K562 (cell line): Measurements from ENCODE around the gene METRNL.

Source experiments
- HDAC6 ChIP-seq: IDR thresholded peaks from 2 replicates; pipeline ENCODE4 v1.6.1; 2012; ENCODE audit warnings: low read depth, mild to moderate bottlenecking, control low read depth, inconsistent platforms, low read length, moderate library complexity
- L3MBTL2 ChIP-seq: fragments of 450-650 bp; IDR thresholded peaks from 2 replicates; pipeline ENCODE4 v1.6.1; 2016; ENCODE audit warnings: mild to moderate bottlenecking, moderate library complexity
- NRF1 ChIP-seq, 2 experiments: fragments of 450-650 bp; IDR thresholded peaks in 1 of 2; conservative IDR thresholded peaks in 1 of 2; 2 replicates each; pipeline ENCODE4 v1.6.1; 2014; ENCODE audit warnings: mild to moderate bottlenecking in 2 of 2
- RBBP5 ChIP-seq: fragments of 200-600 bp; sonication (generic); IDR thresholded peaks from 2 replicates; pipeline ENCODE4 v1.6.1; 2012; ENCODE audit warnings: borderline replicate concordance, mild to moderate bottlenecking, low read length, control low read depth, inconsistent platforms; ENCODE audit not compliant: insufficient read depth, poor library complexity, severe bottlenecking
- TCF3 ChIP-seq: sonication (generic); formaldehyde crosslinking; IDR thresholded peaks from 2 replicates; pipeline ENCODE4 v1.4.0; 2020; ENCODE audit warnings: mild to moderate bottlenecking, missing genetic modification reagents
- YBX1 ChIP-seq: fragments of 450-650 bp; IDR thresholded peaks from 2 replicates; pipeline ENCODE4 v1.7.1; 2016; ENCODE audit warnings: mild to moderate bottlenecking
- ZNF3 ChIP-seq: fragments of 250-450 bp; sonication (Bioruptor Pico); IDR thresholded peaks from 2 replicates; pipeline ENCODE4 v1.5.0; 2021; ENCODE audit warnings: mild to moderate bottlenecking, moderate library complexity
- ZNF449 ChIP-seq: fragments of 250-450 bp; sonication (Bioruptor Pico); IDR thresholded peaks from 2 replicates; pipeline ENCODE4 v1.8.0; 2022; ENCODE audit warnings: moderate library complexity, mild to moderate bottlenecking, inconsistent platforms

DNA sequence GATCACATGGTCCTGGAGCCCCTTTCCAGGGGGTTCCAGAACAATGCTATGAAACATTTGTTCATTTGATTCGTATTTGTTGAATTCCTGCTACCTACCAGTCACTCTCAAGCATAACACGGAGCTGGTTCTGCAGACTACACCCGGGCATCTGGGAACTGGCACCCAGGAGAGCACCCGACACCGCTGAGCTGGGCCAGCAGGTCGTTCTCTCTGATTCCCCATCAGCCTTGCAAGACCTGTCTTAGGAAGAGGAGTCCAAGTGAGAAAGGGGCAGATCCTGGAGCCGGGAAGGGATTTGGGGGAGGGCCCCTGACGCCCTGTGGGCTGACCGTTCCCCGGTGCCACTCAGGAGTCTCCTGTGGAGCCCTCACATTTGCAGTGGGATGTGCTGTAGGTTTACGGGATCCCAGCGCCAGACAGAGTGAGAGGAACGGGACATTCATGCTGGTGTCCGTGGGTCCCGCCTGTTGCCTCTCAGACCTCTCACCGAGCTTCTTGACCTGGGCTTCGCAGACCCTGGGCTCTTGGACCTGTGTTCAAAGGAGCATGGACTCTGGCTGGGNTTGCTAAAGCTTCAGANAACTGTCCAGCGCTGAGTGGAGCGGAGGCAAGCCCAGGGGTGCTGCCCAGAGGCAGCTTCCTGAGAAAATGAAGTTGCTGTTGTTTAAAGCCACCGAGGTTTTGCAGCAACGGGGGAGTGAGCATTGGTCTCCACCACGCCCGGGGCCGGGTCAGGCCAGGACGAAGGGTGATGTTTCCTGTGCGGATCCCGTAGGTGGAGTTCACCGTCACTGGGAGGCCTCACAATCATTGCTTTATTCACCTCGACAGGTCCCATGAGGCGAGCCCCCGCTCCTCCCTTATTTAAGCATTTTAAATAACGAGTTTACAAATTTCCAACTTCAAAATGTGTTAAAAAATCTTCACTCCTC, 49.2 kb downstream of the METRNL start:
- TF ChIP-seq L3MBTL2 (no peak), HDAC6 (no peak), ZNF3 (no peak), RBBP5 (no peak), TCF3 (no peak), ZNF449 (CRISPR knock-in tag) (no peak), NRF1 (conservative IDR thresholded peaks at IDR 0.05 in 1 of 2, IDR thresholded peaks at IDR 0.05 in 1 of 2) (no peak), YBX1 (no peak)
